Activated CD4-positive, alpha-beta T cell treated with anti-CD3 and anti-CD28 coated beads, Interleukin-2, amount 50 U/mL, for 24 hours (primary cell): ENCODE data around the gene CDH1.

Source experiments
- DNase-seq, 2 donors: peaks; one replicate each; pipeline ENCODE4 v3.0.0-alpha.2; 2020; ENCODE audit warnings: low read depth in 1 of 2, low spot score in 1 of 2

The CDH1 gene

GRCh38 chr16:68731637-68732036, 5.5 kb upstream of the CDH1 start:
- no peak for DNase-seq

- DNase-seq, result no peak
Observed at GRCh38 chr16:68732042-68732680, 4.9 kb upstream of the CDH1 start.

GRCh38 chr16:68732741-68733399, 4.2 kb upstream of the CDH1 start:
- DNase-seq, result no peak

GRCh38 chr16:68733570-68733969, 3.5 kb upstream of the CDH1 start:
- DNase-seq, result no peak

DNA sequence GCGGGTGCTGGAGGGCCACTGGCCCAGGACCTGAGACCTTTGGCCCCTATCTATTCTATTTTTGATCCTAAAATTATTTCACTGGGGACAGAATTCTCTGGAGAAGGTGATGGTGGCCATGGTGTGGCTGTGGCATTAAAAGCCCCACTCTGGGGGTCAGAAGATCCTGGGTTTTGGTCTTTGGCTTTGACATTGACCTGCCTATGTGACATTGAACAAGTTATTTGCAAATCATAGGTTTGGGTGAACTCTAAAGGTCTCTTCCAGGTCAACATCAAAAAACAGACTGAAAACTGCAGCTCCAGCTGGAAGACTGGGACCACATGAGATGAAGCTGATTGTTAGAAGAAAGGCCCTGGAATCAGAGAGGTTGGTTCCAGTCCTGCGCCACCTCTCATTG, 2.3 kb upstream of the CDH1 start:
- no peak for DNase-seq

DNA sequence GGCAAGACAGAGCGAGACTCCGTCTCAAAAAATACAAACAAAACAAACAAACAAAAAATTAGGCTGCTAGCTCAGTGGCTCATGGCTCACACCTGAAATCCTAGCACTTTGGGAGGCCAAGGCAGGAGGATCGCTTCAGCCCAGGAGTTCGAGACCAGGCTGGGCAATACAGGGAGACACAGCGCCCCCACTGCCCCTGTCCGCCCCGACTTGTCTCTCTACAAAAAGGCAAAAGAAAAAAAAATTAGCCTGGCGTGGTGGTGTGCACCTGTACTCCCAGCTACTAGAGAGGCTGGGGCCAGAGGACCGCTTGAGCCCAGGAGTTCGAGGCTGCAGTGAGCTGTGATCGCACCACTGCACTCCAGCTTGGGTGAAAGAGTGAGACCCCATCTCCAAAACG, 531 bp upstream of the CDH1 start:
- DNase-seq, result no peak

- DNase-seq, result no peak
Observed at GRCh38 chr16:68737730-68738629, 888 bp downstream of the CDH1 start.

DNA sequence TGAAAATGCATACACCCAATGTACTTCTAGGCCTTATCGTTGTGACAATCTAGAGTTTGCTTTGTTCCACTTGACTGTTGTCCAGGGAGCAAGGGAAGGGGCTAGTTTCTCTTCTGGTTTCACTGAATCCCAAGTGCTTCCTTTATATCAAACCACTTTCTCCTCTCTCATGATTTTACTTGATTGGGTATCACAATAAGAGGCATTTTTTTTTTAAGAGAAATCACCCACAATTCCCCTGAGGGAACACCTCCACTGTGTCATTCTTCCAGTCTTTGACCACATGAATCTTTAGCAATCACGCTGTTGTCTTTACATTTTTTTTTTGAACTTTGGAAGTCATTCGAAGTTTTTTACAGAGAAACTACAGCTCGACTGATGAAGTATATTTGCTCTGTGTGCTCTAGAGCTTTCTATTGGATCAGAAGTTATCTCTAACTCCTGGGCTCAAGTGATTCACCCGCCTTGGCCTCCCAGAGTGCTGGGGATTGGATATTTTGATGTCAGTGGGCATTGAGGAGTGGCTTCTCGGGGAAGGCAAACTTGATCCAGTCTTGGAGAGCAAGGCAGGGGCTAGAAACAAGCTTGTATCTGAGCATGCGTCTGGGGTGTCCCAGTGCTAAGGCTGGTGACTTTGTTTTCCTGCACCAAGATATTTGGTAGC, 3.0 kb downstream of the CDH1 start:
- no peak for DNase-seq

DNA sequence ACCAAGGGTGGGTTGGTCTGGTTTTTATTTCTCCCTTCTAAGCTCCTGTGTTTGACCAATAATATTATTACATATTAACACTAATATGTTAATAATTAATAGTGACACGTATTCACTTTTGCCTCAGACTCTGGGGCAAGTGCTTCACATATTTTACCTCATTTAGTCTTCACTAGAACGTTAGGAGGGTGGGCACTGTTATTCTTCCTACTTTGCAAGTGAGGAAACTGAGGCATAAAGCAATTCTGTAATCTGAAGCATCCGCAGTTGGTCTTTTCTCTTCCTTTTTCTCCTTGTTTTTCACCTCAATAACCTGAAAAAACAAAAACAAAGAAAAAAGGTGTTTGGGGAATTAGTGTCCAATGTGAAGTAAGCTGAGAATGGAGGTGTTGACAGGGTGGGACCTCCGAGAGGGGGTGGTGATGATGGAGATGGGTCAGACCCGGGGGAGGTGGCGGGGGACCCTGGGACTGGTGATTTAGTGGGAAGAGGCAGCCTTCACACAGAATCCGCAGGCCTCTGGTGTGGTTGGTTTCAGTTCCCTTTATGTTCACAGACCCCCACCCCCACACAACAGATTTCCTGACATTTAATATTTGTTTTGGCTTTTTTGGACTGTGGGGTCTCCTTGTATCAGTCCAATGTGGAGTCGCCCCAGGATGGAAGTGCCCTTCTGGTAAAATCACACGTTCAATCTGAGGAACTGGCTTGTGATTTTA, 3.7 kb downstream of the CDH1 start:
- DNase-seq, result no peak

GRCh38 chr16:68743664-68744063, 6.6 kb downstream of the CDH1 start:
- DNase-seq, result no peak

DNA sequence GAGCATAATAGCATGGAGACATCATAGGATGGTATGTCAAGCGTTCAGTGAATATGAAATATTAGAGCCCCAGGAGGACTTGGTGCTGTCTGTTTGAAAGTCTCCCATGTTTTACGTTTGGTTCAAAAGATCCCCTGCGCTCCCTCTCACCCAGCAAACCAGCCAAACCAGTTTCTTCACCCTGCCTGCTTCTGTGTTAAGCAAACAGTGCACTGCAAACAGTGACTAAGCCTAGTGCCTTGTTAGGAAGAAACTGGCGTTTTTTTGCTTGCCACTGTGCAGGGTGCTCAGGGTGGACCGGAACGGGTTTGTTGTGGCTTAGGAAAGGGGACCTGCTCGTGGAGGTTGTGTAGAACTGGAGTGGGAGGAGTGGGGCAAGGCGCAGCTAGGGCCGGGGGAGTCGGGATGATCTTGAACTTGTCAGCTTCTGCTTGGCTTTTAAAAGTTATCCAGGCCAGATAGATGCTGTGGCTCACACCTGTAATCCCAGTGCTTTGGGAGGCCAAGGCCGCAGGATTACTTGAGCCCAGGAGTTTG, 7.7 kb downstream of the CDH1 start:
- no peak for DNase-seq

GRCh38 chr16:68746951-68747350, 9.9 kb downstream of the CDH1 start:
- DNase-seq, result no peak

GRCh38 chr16:68749432-68749831, 12.3 kb downstream of the CDH1 start:
- no peak for DNase-seq

- no peak for DNase-seq
Observed at GRCh38 chr16:68750193-68750695, 13.2 kb downstream of the CDH1 start.

GRCh38 chr16:68751160-68751559, 14.1 kb downstream of the CDH1 start:
- no peak for DNase-seq

- DNase-seq, result peak in 1 of 2 donors; percentile 30
Observed at GRCh38 chr16:68752602-68753001, 15.5 kb downstream of the CDH1 start.

GRCh38 chr16:68754084-68754792, 17.1 kb downstream of the CDH1 start:
- no peak for DNase-seq

DNA sequence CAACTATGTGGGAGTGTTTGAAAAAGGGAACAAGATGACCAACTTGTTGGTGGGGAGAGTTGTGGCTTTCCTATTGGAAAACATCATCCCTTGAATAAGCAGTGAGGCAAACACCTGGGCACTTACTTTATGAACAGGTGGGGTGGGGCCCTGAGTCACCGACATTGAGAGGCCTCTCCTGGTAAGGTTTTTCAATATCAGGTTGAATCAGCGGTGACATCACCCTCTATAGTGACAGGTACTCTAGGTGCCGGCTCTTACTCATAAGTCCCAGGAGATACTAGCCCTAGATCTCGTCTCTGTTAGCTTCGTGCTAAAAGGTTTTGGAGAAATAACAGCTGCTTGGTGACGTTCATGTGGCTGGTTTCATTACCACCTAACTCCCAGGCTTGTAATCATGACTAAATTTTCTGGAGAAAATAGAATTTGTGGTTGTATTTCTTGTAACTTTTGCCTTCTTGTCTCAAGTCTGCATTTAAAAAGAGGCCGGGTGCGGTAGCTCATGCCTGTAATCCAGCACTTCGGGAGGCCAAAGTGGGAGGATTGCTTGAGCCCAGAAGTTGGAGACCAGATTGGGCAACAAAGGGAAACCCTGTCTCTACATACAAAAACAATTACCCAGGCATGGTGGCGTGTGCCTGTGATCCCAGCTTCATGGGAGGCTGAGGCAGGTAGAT, 19.3 kb downstream of the CDH1 start:
- peak in 1 of 2 donors; percentile 83 for DNase-seq

DNA sequence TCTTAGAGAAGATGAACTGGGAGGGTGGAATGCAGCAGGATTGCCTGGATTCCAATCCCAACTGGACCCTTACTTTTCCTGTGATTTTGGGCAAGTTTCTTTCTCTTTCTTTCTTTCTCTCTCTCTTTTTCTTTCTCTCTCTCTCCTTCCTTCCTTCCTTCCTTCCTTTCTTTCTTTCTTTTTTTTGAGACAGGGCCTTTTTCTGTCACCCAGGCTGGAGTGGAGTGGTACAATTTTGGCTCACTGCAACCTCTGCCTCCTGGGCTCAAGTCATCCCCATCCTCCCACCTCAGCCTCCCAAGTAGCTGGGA, 20.5 kb downstream of the CDH1 start:
- DNase-seq, result no peak
